ENCODE results near the gene DNAJC13.

GRCh38 chr3:132543011-132543739 is 125.9 kb downstream of the DNAJC13 start:
- TF ChIP-seq POLR2A (IDR thresholded peaks at IDR 0.05) (no peak), CTCF (IDR thresholded peaks at IDR 0.05 in 4 of 5, conservative IDR thresholded peaks at IDR 0.05 in 1 of 5) (no peak)

Measured in gastrocnemius medialis (tissue), 4 donors.